H9 (cell line): ENCODE data around the gene IST1. TPM values are rescaled to one million over a fixed set of nuclear protein-coding genes. Genes with fewer than 3 reads are reported as not detected.

ENCODE experiments used
- DNase-seq: peaks from one replicate; pipeline ENCODE4 v3.0.0-alpha.2; 2017
- H2AFZ ChIP-seq: one replicate; pipeline ENCODE4 v1.6.1; 2013; ENCODE audit warnings: mild to moderate bottlenecking, low read length, control low read depth, moderate library complexity
- H2AK5ac ChIP-seq: 2 replicates; pipeline ENCODE4 v1.6.1; 2013; ENCODE audit warnings: low read length, control low read depth, mixed read lengths; ENCODE audit not compliant: insufficient read length
- H2BK120ac ChIP-seq: one replicate; pipeline ENCODE4 v1.6.1; 2013; ENCODE audit warnings: low read depth, mild to moderate bottlenecking, low read length, control low read depth, inconsistent platforms; ENCODE audit not compliant: poor library complexity, severe bottlenecking
- H2BK12ac ChIP-seq: 2 replicates; pipeline ENCODE4 v1.6.1; 2013; ENCODE audit warnings: low read length, control low read depth, mixed read lengths, low read depth; ENCODE audit not compliant: insufficient read length
- H2BK15ac ChIP-seq: 2 replicates; pipeline ENCODE4 v1.6.1; 2013; ENCODE audit warnings: low read depth, low read length, control low read depth
- H2BK20ac ChIP-seq: one replicate; pipeline ENCODE4 v1.6.1; 2013; ENCODE audit warnings: low read depth, mild to moderate bottlenecking, low read length, control low read depth, inconsistent platforms; ENCODE audit not compliant: poor library complexity, severe bottlenecking
- H2BK5ac ChIP-seq: 2 replicates; pipeline ENCODE4 v1.6.1; 2013; ENCODE audit warnings: low read length, control low read depth, mixed read lengths; ENCODE audit not compliant: insufficient read length
- H3K14ac ChIP-seq: 2 replicates; pipeline ENCODE4 v1.6.1; 2013; ENCODE audit warnings: low read length, control low read depth; ENCODE audit not compliant: insufficient read depth
- H3K18ac ChIP-seq: 2 replicates; pipeline ENCODE4 v1.6.1; 2013; ENCODE audit warnings: low read depth, mild to moderate bottlenecking, mixed read lengths, low read length, control low read depth; ENCODE audit not compliant: insufficient read length
- H3K23ac ChIP-seq: 2 replicates; pipeline ENCODE4 v1.6.1; 2013; ENCODE audit warnings: low read length, control low read depth, mixed read lengths, low read depth; ENCODE audit not compliant: insufficient read length
- H3K23me2 ChIP-seq: 2 replicates; pipeline ENCODE4 v1.6.1; 2013; ENCODE audit warnings: low read depth, mild to moderate bottlenecking, mixed read lengths, low read length, control low read depth; ENCODE audit not compliant: insufficient read length, poor library complexity, severe bottlenecking
- H3K27ac ChIP-seq: 2 replicates; pipeline ENCODE4 v1.5.1; 2013; ENCODE audit warnings: low read length, control low read depth, mixed read lengths, low read depth; ENCODE audit not compliant: insufficient read length
- H3K27me3 ChIP-seq: 2 replicates; pipeline ENCODE4 v1.6.1; 2013; ENCODE audit warnings: low read length, control low read depth, inconsistent platforms; ENCODE audit not compliant: insufficient read depth
- H3K4ac ChIP-seq: 2 replicates; pipeline ENCODE4 v1.6.1; 2013; ENCODE audit warnings: low read depth, mild to moderate bottlenecking, control low read depth, inconsistent platforms, low read length, moderate library complexity
- H3K4me1 ChIP-seq: 2 replicates; pipeline ENCODE4 v1.6.1; 2013; ENCODE audit warnings: low read length, control low read depth, inconsistent platforms; ENCODE audit not compliant: insufficient read depth
- H3K4me2 ChIP-seq: 2 replicates; pipeline ENCODE4 v1.6.1; 2013; ENCODE audit warnings: low read length, control low read depth, mixed read lengths; ENCODE audit not compliant: insufficient read length, insufficient read depth
- H3K56ac ChIP-seq: 2 replicates; pipeline ENCODE4 v1.6.1; 2013; ENCODE audit warnings: low read depth, mild to moderate bottlenecking, mixed read lengths, low read length, control low read depth; ENCODE audit not compliant: insufficient read length
- H3K79me1 ChIP-seq: 2 replicates; pipeline ENCODE4 v1.6.1; 2013; ENCODE audit warnings: low read depth, mild to moderate bottlenecking, moderate library complexity, low read length, control low read depth, inconsistent platforms; ENCODE audit not compliant: insufficient read depth, poor library complexity, severe bottlenecking
- H3K79me2 ChIP-seq: 2 replicates; pipeline ENCODE4 v1.6.1; 2013; ENCODE audit warnings: low read length, control low read depth, inconsistent platforms; ENCODE audit not compliant: insufficient read depth
- H3K9ac ChIP-seq: 2 replicates; pipeline ENCODE4 v1.6.1; 2013; ENCODE audit warnings: low read length, control low read depth, mixed read lengths; ENCODE audit not compliant: insufficient read length; ENCODE audit errors: extremely low read depth
- H3K9me3 ChIP-seq: one replicate; pipeline ENCODE4 v1.6.1; 2013; ENCODE audit warnings: low read depth, low read length, inconsistent platforms; ENCODE audit not compliant: control insufficient read depth
- H3T11ph ChIP-seq: one replicate; pipeline ENCODE4 v1.6.1; 2013; ENCODE audit warnings: mild to moderate bottlenecking, low read length, control low read depth, inconsistent platforms
- H4K20me1 ChIP-seq: one replicate; pipeline ENCODE4 v1.6.1; 2013; ENCODE audit not compliant: control insufficient read depth, insufficient read length, insufficient read depth
- H4K5ac ChIP-seq: 2 replicates; pipeline ENCODE4 v1.6.1; 2013; ENCODE audit warnings: low read depth, mild to moderate bottlenecking, mixed read lengths, low read length, control low read depth; ENCODE audit not compliant: insufficient read length
- H4K8ac ChIP-seq: replicated peaks from 2 replicates; pipeline ENCODE4 v1.6.1; 2013; ENCODE audit warnings: low read length, control low read depth, mixed read lengths, low read depth; ENCODE audit not compliant: insufficient read length
- H4K91ac ChIP-seq: 2 replicates; pipeline ENCODE4 v1.6.1; 2013; ENCODE audit warnings: low read depth, mild to moderate bottlenecking, moderate library complexity, mixed read lengths, low read length, control low read depth; ENCODE audit not compliant: insufficient read length
- H3K27ac Mint-ChIP-seq, 3 experiments: 2 replicates in 2 of 3; 3 replicates in 1 of 3; pipeline ENCODE4 v1.8.0; 2020 to 2021; ENCODE audit warnings: mixed read lengths in 3 of 3, mild to moderate bottlenecking in 1 of 3, moderate library complexity in 1 of 3
- H3K27me3 Mint-ChIP-seq: 2 replicates; pipeline ENCODE4 v1.8.0; 2021; ENCODE audit warnings: low read depth, mild to moderate bottlenecking, moderate library complexity, mixed read lengths
- H3K36me3 Mint-ChIP-seq, 3 experiments: 2 replicates in 2 of 3; 3 replicates in 1 of 3; pipeline ENCODE4 v1.8.0; 2020 to 2021; ENCODE audit warnings: low read depth in 3 of 3, mixed read lengths in 3 of 3; ENCODE audit not compliant: insufficient read depth in 1 of 3
- H3K4me1 Mint-ChIP-seq, 2 experiments: 2 replicates each; pipeline ENCODE4 v1.8.0; 2020; ENCODE audit warnings: mixed read lengths in 2 of 2
- H3K4me3 Mint-ChIP-seq, 2 experiments: 2 replicates in 1 of 2; 3 replicates in 1 of 2; pipeline ENCODE4 v1.8.0; 2020 to 2021; ENCODE audit warnings: mild to moderate bottlenecking in 2 of 2, mixed read lengths in 2 of 2, moderate library complexity in 1 of 2
- H3K9me3 Mint-ChIP-seq, 2 experiments: 2 replicates in 1 of 2; 3 replicates in 1 of 2; pipeline ENCODE4 v1.8.0; 2020; ENCODE audit warnings: mild to moderate bottlenecking in 2 of 2, mixed read lengths in 2 of 2, moderate library complexity in 1 of 2
- WGBS: extraction: QIAGEN DNeasy Blood & Tissue Kit; methylation state at CpG from one replicate; pipeline ENCODE4 v1.1.7; 2013; ENCODE audit warnings: missing lambda C conversion rate, low lambda C conversion rate, mixed read lengths; ENCODE audit not compliant: insufficient read length; ENCODE audit errors: extremely low coverage; 5-methylcytosine and 5-hydroxymethylcytosine counted together
- total RNA-seq: library from RNA; stranded (reverse); gene quantifications from 2 replicates; pipeline ENCODE4 v1.2.1, GENCODE V29; 2021
- TF ChIP-seq, protein P1 (sequence below): fragments of 200-600 bp; sonication (generic); conservative IDR thresholded peaks from 3 replicates; pipeline ENCODE4 v1.8.0; 2021; ENCODE audit warnings: antibody characterized with exemption, mild to moderate bottlenecking

The IST1 gene
- total RNA-seq, 1 experiment from 2014 or later: 263 TPM

- H2BK20ac ChIP-seq: no peak overlapping the region
- H2BK120ac ChIP-seq: no peak overlapping the region
- no peaks in the 10 kb centered on the region for H3K4me1 ChIP-seq
- H2BK12ac ChIP-seq: no peak overlapping the region
- no peak overlapping the region for H3K56ac ChIP-seq
- Mint-ChIP-seq H3K4me3 (no peak overlapping the region), H3K27me3 (no peaks in the 10 kb centered on the region), H3K36me3 (peaks cover 24 to 62% (median 36%) of the 10 kb centered on the region in 3 experiments; a peak in 6 of 7 replicates), H3K27ac (no peak overlapping the region; a peak in 2 of 7 replicates), H3K9me3 (no peaks in the 10 kb centered on the region), H3K4me1 (no peaks in the 10 kb centered on the region)
- H2AFZ ChIP-seq: no peak overlapping the region
- no peak overlapping the region for H4K5ac ChIP-seq
- H2AK5ac ChIP-seq: no peak overlapping the region
- no peak overlapping the region for H3K23ac ChIP-seq
- no peak overlapping the region for H4K91ac ChIP-seq
- H3K4me2 ChIP-seq: no peak overlapping the region
- no peak overlapping the region for H3K18ac ChIP-seq
- H4K8ac ChIP-seq: no peak overlapping the region
- no peak overlapping the region for H3K14ac ChIP-seq
- H2BK15ac ChIP-seq: no peak overlapping the region
- no peaks in the 10 kb centered on the region for H3K9me3 ChIP-seq
- no peak overlapping the region for H3T11ph ChIP-seq
- no peaks in the 10 kb centered on the region for H3K23me2 ChIP-seq
- H4K20me1 ChIP-seq: peaks cover 2% of the 10 kb centered on the region
- H2BK5ac ChIP-seq: no peak overlapping the region
- TF ChIP-seq, protein P1, sequence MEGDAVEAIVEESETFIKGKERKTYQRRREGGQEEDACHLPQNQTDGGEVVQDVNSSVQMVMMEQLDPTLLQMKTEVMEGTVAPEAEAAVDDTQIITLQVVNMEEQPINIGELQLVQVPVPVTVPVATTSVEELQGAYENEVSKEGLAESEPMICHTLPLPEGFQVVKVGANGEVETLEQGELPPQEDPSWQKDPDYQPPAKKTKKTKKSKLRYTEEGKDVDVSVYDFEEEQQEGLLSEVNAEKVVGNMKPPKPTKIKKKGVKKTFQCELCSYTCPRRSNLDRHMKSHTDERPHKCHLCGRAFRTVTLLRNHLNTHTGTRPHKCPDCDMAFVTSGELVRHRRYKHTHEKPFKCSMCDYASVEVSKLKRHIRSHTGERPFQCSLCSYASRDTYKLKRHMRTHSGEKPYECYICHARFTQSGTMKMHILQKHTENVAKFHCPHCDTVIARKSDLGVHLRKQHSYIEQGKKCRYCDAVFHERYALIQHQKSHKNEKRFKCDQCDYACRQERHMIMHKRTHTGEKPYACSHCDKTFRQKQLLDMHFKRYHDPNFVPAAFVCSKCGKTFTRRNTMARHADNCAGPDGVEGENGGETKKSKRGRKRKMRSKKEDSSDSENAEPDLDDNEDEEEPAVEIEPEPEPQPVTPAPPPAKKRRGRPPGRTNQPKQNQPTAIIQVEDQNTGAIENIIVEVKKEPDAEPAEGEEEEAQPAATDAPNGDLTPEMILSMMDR: no peak
- H3K79me1 ChIP-seq: no peaks in the 10 kb centered on the region
- no peak for DNase-seq
- WGBS: no CpG with 5 or more reads among the region's 6 CpGs
- no peaks in the 10 kb centered on the region for H3K27me3 ChIP-seq
- H3K9ac ChIP-seq: no peak overlapping the region
- H3K27ac ChIP-seq: no peak overlapping the region
- H3K4ac ChIP-seq: no peak overlapping the region
- no peaks in the 10 kb centered on the region for H3K79me2 ChIP-seq
Observed at GRCh38 chr16:71931599-71931998, 36.3 kb downstream of the IST1 start.
